Thyroid gland (tissue), 4 donors: ENCODE results near the gene LIN54.

Experiments
- POLR2A ChIP-seq, 2 donors: fragments of 450-650 bp; IDR thresholded peaks; one replicate each; pipeline ENCODE4 v1.6.1; 2017; ENCODE audit warnings: antibody characterized with exemption in 2 of 2, mild to moderate bottlenecking in 2 of 2, moderate library complexity in 1 of 2
- TF ChIP-seq, protein P1 (sequence below), 6 experiments: fragments of 200-600 bp in 3 of 6; fragments of 450-650 bp in 3 of 6; sonication (generic) in 3 of 6; IDR thresholded peaks; one replicate each; pipeline ENCODE4 v1.5.1; 2016 to 2019; ENCODE audit warnings: antibody characterized with exemption in 6 of 6, mild to moderate bottlenecking in 2 of 6, inconsistent platforms in 1 of 6, moderate library complexity in 1 of 6

DNA sequence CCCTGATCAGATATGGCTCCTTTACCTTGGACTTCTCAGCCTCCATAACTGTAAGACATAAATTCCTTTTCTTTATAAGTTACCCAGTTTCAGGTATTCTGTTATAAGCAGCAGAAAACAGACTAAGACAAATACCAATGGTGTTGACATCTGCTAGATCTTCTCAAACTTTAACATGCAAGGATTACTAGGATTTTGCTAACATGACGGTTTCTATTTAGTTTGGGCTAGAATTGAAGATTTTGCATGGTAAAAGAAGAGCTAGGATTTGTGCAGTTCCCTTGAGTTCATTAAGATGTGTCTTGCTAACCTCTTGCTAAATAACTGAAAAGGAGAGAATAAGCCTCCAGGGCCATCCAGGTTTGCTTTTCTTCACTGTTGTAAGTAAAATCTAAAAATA lies 19.1 kb upstream of the LIN54 start:
- TF ChIP-seq, protein P1, sequence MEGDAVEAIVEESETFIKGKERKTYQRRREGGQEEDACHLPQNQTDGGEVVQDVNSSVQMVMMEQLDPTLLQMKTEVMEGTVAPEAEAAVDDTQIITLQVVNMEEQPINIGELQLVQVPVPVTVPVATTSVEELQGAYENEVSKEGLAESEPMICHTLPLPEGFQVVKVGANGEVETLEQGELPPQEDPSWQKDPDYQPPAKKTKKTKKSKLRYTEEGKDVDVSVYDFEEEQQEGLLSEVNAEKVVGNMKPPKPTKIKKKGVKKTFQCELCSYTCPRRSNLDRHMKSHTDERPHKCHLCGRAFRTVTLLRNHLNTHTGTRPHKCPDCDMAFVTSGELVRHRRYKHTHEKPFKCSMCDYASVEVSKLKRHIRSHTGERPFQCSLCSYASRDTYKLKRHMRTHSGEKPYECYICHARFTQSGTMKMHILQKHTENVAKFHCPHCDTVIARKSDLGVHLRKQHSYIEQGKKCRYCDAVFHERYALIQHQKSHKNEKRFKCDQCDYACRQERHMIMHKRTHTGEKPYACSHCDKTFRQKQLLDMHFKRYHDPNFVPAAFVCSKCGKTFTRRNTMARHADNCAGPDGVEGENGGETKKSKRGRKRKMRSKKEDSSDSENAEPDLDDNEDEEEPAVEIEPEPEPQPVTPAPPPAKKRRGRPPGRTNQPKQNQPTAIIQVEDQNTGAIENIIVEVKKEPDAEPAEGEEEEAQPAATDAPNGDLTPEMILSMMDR (IDR thresholded peaks at IDR 0.05): no peak
- no peak for TF ChIP-seq POLR2A (IDR thresholded peaks at IDR 0.05)
